ENCODE results near the gene ANKS1B.

ANKS1B gene

DNA sequence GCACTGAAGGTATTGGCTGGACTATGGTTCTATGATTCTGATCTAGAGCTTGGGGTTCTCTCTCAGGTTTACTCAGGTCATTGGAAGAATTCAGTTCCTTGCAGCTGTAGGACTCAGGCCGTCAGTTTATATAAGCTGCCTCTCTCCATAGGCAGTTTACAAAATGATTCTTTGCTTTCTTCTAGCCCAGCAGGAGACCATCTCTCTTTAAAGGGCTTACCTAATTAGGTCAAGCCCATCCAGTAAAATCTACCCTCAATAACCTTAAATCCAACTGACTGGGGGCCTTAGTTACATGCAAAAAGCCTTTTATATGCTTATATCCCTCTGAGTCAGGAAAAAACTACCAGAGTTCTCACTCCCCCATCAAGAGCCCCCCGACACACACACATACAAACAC, 417.7 kb downstream of the ANKS1B start:
- no peak overlapping the region for H3K27ac ChIP-seq (ENCODE audit: insufficient read depth in 1 of 2, low read depth in 1 of 2, low read length in 2 of 2, poor library complexity in 1 of 2, severe bottlenecking in 2 of 2)
- WGBS (ENCODE audit: insufficient coverage) = 89% methylated on average over 1 of the region's 2 CpGs
- CTCF ChIA-PET = no interaction called here
- H3K27me3 ChIP-seq (replicated peaks in 2 of 5; ENCODE audit: control insufficient read depth in 4 of 5, insufficient read depth in 5 of 5, low read length in 4 of 5) = no peaks in the 10 kb centered on the region
- no peak for DNase-seq
- H3K4me3 ChIP-seq (ENCODE audit: control insufficient read depth in 1 of 7, extremely low read depth in 1 of 7, insufficient read depth in 4 of 7, low read depth in 2 of 7, low read length in 6 of 7) = no peak overlapping the region
- H3K4me1 ChIP-seq (ENCODE audit: control extremely low read depth in 1 of 4, control insufficient read depth in 4 of 4, insufficient read depth in 4 of 4, low read length in 3 of 4) = no peaks in the 10 kb centered on the region
- POLR2A ChIA-PET = no interaction called here
- peaks cover 0 to 2% (median 0%) of the 10 kb centered on the region in 5 experiments for H3K9me3 ChIP-seq (ENCODE audit: control extremely low read depth in 1 of 5, control insufficient read depth in 4 of 5, insufficient read depth in 2 of 5, low read depth in 1 of 5, low read length in 4 of 5)
- H3K36me3 ChIP-seq (ENCODE audit: control insufficient read depth in 4 of 4, insufficient read depth in 4 of 4, low read length in 3 of 4) = no peaks in the 10 kb centered on the region

GRCh38 chr12:99558109-99558508, 426.6 kb downstream of the ANKS1B start:
- H3K27me3 ChIP-seq (replicated peaks in 2 of 5; ENCODE audit: control insufficient read depth in 4 of 5, insufficient read depth in 5 of 5, low read length in 4 of 5) = no peaks in the 10 kb centered on the region
- H3K9me3 ChIP-seq (ENCODE audit: control extremely low read depth in 1 of 5, control insufficient read depth in 4 of 5, insufficient read depth in 2 of 5, low read depth in 1 of 5, low read length in 4 of 5) = no peaks in the 10 kb centered on the region
- ChIA-PET POLR2A (no interaction called here), CTCF (no interaction called here)
- H3K4me1 ChIP-seq (ENCODE audit: control extremely low read depth in 1 of 4, control insufficient read depth in 4 of 4, insufficient read depth in 4 of 4, low read length in 3 of 4) = no peaks in the 10 kb centered on the region
- DNase-seq = no peak
- WGBS (ENCODE audit: insufficient coverage) = 88% methylated on average over 5 of the region's 7 CpGs
- H3K4me3 ChIP-seq (ENCODE audit: control insufficient read depth in 1 of 7, extremely low read depth in 1 of 7, insufficient read depth in 4 of 7, low read depth in 2 of 7, low read length in 6 of 7) = no peak overlapping the region
- no peak overlapping the region for H3K27ac ChIP-seq (ENCODE audit: insufficient read depth in 1 of 2, low read depth in 1 of 2, low read length in 2 of 2, poor library complexity in 1 of 2, severe bottlenecking in 2 of 2)
- no peaks in the 10 kb centered on the region for H3K36me3 ChIP-seq (ENCODE audit: control insufficient read depth in 4 of 4, insufficient read depth in 4 of 4, low read length in 3 of 4)

DNA sequence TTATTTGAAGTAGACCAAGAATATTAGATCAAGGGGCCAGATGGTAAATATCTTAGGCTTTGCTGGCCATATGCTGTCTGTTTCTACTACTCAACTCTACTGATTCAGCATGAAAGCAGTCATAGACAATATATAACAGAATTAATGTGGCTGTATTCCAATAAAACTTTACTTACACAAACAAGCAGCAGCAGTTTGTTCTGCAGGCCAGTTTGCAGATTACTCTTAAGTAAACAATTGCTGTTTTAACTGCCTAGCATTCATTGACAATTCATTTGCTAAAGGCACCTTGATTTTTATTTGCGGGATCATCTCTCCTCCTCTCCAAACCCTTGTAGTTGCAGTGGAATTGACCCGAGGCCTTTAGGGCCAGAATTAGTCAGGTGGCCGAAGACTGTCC, 431.3 kb downstream of the ANKS1B start:
- WGBS (ENCODE audit: insufficient coverage) = 86% methylated on average over 3 of the region's 3 CpGs
- no peaks in the 10 kb centered on the region for H3K9me3 ChIP-seq (ENCODE audit: control extremely low read depth in 1 of 5, control insufficient read depth in 4 of 5, insufficient read depth in 2 of 5, low read depth in 1 of 5, low read length in 4 of 5)
- POLR2A ChIA-PET = no interaction called here
- no peaks in the 10 kb centered on the region for H3K4me1 ChIP-seq (ENCODE audit: control extremely low read depth in 1 of 4, control insufficient read depth in 4 of 4, insufficient read depth in 4 of 4, low read length in 3 of 4)
- DNase-seq = no peak
- no peak overlapping the region for H3K27ac ChIP-seq (ENCODE audit: insufficient read depth in 1 of 2, low read depth in 1 of 2, low read length in 2 of 2, poor library complexity in 1 of 2, severe bottlenecking in 2 of 2)
- no peaks in the 10 kb centered on the region for H3K27me3 ChIP-seq (replicated peaks in 2 of 5; ENCODE audit: control insufficient read depth in 4 of 5, insufficient read depth in 5 of 5, low read length in 4 of 5)
- H3K4me3 ChIP-seq (ENCODE audit: control insufficient read depth in 1 of 7, extremely low read depth in 1 of 7, insufficient read depth in 4 of 7, low read depth in 2 of 7, low read length in 6 of 7) = no peak overlapping the region
- no peaks in the 10 kb centered on the region for H3K36me3 ChIP-seq (ENCODE audit: control insufficient read depth in 4 of 4, insufficient read depth in 4 of 4, low read length in 3 of 4)
- CTCF ChIA-PET = no interaction called here

GRCh38 chr12:99552022-99552421, 432.7 kb downstream of the ANKS1B start:
- POLR2A ChIA-PET = no interaction called here
- Histone ChIP-seq H3K36me3 (ENCODE audit: control insufficient read depth in 4 of 4, insufficient read depth in 4 of 4, low read length in 3 of 4) (no peaks in the 10 kb centered on the region), H3K27ac (ENCODE audit: insufficient read depth in 1 of 2, low read depth in 1 of 2, low read length in 2 of 2, poor library complexity in 1 of 2, severe bottlenecking in 2 of 2) (no peak overlapping the region), H3K27me3 (replicated peaks in 2 of 5; ENCODE audit: control insufficient read depth in 4 of 5, insufficient read depth in 5 of 5, low read length in 4 of 5) (no peaks in the 10 kb centered on the region), H3K4me1 (ENCODE audit: control extremely low read depth in 1 of 4, control insufficient read depth in 4 of 4, insufficient read depth in 4 of 4, low read length in 3 of 4) (no peaks in the 10 kb centered on the region), H3K9me3 (ENCODE audit: control extremely low read depth in 1 of 5, control insufficient read depth in 4 of 5, insufficient read depth in 2 of 5, low read depth in 1 of 5, low read length in 4 of 5) (no peaks in the 10 kb centered on the region), H3K4me3 (ENCODE audit: control insufficient read depth in 1 of 7, extremely low read depth in 1 of 7, insufficient read depth in 4 of 7, low read depth in 2 of 7, low read length in 6 of 7) (no peak overlapping the region)
- no peak for DNase-seq
- CTCF ChIA-PET = no interaction called here
- WGBS (ENCODE audit: insufficient coverage) = no CpG with 5 or more reads among the region's 1 CpG

GRCh38 chr12:99549651-99550050, 435.1 kb downstream of the ANKS1B start:
- CTCF ChIA-PET = no interaction called here
- POLR2A ChIA-PET = no interaction called here

DNA sequence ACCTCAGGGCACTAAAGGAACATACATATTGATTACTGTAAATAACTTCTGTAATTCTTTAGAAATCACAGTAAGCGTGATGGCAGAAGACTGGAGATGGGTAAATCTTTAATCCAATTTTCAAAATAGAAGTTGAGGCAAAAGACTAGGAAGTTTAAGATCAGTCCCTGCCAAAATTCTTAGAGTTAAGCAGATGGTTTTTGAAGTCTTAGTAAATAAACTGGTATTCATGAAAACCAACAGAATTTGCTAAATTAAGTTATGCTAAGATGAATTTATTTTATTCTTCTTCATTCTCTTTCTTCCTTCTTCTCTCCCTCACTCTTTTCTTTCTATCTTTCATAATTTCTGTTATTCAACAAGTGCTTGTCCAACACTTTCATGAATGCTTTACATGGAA, 435.5 kb downstream of the ANKS1B start:
- 100% methylated on average over 1 of the region's 1 CpG for WGBS (ENCODE audit: insufficient coverage)
- no peaks in the 10 kb centered on the region for H3K9me3 ChIP-seq (ENCODE audit: control extremely low read depth in 1 of 5, control insufficient read depth in 4 of 5, insufficient read depth in 2 of 5, low read depth in 1 of 5, low read length in 4 of 5)
- no peaks in the 10 kb centered on the region for H3K4me1 ChIP-seq (ENCODE audit: control extremely low read depth in 1 of 4, control insufficient read depth in 4 of 4, insufficient read depth in 4 of 4, low read length in 3 of 4)
- POLR2A ChIA-PET = no interaction called here
- H3K27me3 ChIP-seq (replicated peaks in 2 of 5; ENCODE audit: control insufficient read depth in 4 of 5, insufficient read depth in 5 of 5, low read length in 4 of 5) = no peaks in the 10 kb centered on the region
- DNase-seq = no peak
- H3K4me3 ChIP-seq (ENCODE audit: control insufficient read depth in 1 of 7, extremely low read depth in 1 of 7, insufficient read depth in 4 of 7, low read depth in 2 of 7, low read length in 6 of 7) = no peak overlapping the region
- no peak overlapping the region for H3K27ac ChIP-seq (ENCODE audit: insufficient read depth in 1 of 2, low read depth in 1 of 2, low read length in 2 of 2, poor library complexity in 1 of 2, severe bottlenecking in 2 of 2)
- CTCF ChIA-PET = no interaction called here
- no peaks in the 10 kb centered on the region for H3K36me3 ChIP-seq (ENCODE audit: control insufficient read depth in 4 of 4, insufficient read depth in 4 of 4, low read length in 3 of 4)

More at GRCh38 chr12:99549651-99550050, 435.1 kb downstream of the ANKS1B start:
- 90% methylated on average over 5 of the region's 5 CpGs for WGBS (ENCODE audit: insufficient coverage)
- H3K4me1 ChIP-seq (ENCODE audit: control extremely low read depth in 1 of 4, control insufficient read depth in 4 of 4, insufficient read depth in 4 of 4, low read length in 3 of 4) = no peaks in the 10 kb centered on the region
- no peak overlapping the region for H3K4me3 ChIP-seq (ENCODE audit: control insufficient read depth in 1 of 7, extremely low read depth in 1 of 7, insufficient read depth in 4 of 7, low read depth in 2 of 7, low read length in 6 of 7)
- H3K27me3 ChIP-seq (replicated peaks in 2 of 5; ENCODE audit: control insufficient read depth in 4 of 5, insufficient read depth in 5 of 5, low read length in 4 of 5) = no peaks in the 10 kb centered on the region
- H3K27ac ChIP-seq (ENCODE audit: insufficient read depth in 1 of 2, low read depth in 1 of 2, low read length in 2 of 2, poor library complexity in 1 of 2, severe bottlenecking in 2 of 2) = no peak overlapping the region
- DNase-seq = no peak
- H3K36me3 ChIP-seq (ENCODE audit: control insufficient read depth in 4 of 4, insufficient read depth in 4 of 4, low read length in 3 of 4) = no peaks in the 10 kb centered on the region
- H3K9me3 ChIP-seq (ENCODE audit: control extremely low read depth in 1 of 5, control insufficient read depth in 4 of 5, insufficient read depth in 2 of 5, low read depth in 1 of 5, low read length in 4 of 5) = no peaks in the 10 kb centered on the region

DNA sequence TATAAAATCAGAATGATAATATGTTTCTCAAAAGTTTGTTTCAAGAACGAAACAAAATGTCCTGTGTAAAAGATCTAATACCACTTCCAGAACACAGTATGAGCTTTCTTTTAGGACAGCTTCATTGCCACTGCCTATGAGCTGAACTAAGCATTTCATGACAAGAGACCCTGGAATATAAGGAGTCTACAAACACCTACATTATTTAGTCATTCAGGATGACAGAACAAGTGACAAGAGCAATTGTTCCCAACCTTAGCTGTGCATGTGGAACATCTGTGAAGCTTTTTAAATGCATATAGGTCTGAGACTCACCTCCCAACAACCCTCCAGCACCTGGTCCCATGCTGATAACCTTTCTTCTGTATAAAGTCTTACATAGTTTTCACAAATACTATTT, 440.3 kb downstream of the ANKS1B start:
- 67% methylated on average over 1 of the region's 1 CpG for WGBS (ENCODE audit: insufficient coverage)
- ChIA-PET POLR2A (no interaction called here), CTCF (no interaction called here)
- Histone ChIP-seq H3K4me3 (ENCODE audit: control insufficient read depth in 1 of 7, extremely low read depth in 1 of 7, insufficient read depth in 4 of 7, low read depth in 2 of 7, low read length in 6 of 7) (no peak overlapping the region), H3K27ac (ENCODE audit: insufficient read depth in 1 of 2, low read depth in 1 of 2, low read length in 2 of 2, poor library complexity in 1 of 2, severe bottlenecking in 2 of 2) (no peak overlapping the region), H3K4me1 (ENCODE audit: control extremely low read depth in 1 of 4, control insufficient read depth in 4 of 4, insufficient read depth in 4 of 4, low read length in 3 of 4) (no peaks in the 10 kb centered on the region), H3K27me3 (replicated peaks in 2 of 5; ENCODE audit: control insufficient read depth in 4 of 5, insufficient read depth in 5 of 5, low read length in 4 of 5) (no peaks in the 10 kb centered on the region), H3K36me3 (ENCODE audit: control insufficient read depth in 4 of 4, insufficient read depth in 4 of 4, low read length in 3 of 4) (no peaks in the 10 kb centered on the region), H3K9me3 (ENCODE audit: control extremely low read depth in 1 of 5, control insufficient read depth in 4 of 5, insufficient read depth in 2 of 5, low read depth in 1 of 5, low read length in 4 of 5) (no peaks in the 10 kb centered on the region)
- no peak for DNase-seq

DNA sequence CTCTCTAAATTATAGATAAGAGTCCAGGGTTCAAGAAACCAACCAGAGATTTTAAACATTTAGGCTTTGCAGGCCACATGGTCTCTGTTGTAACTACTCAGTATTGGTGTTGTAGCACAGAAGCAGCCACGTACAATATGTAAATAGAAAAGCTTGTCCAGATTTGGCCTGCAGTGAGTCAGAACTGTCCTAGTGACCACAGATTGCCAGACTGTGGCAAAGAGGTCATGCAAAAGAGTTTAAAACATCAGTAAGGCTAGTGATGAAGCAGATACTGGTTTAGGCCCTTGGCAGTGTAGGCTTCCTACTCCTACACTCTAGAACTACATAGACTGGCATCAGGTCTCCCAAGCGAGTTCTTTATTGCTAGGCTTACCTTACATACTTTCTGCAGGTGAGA, 454.8 kb downstream of the ANKS1B start:
- no peak overlapping the region for H3K27ac ChIP-seq (ENCODE audit: insufficient read depth in 1 of 2, low read depth in 1 of 2, low read length in 2 of 2, poor library complexity in 1 of 2, severe bottlenecking in 2 of 2)
- DNase-seq = no peak
- CTCF ChIA-PET = no interaction called here
- no peaks in the 10 kb centered on the region for H3K27me3 ChIP-seq (replicated peaks in 2 of 5; ENCODE audit: control insufficient read depth in 4 of 5, insufficient read depth in 5 of 5, low read length in 4 of 5)
- no peaks in the 10 kb centered on the region for H3K4me1 ChIP-seq (ENCODE audit: control extremely low read depth in 1 of 4, control insufficient read depth in 4 of 4, insufficient read depth in 4 of 4, low read length in 3 of 4)
- H3K36me3 ChIP-seq (ENCODE audit: control insufficient read depth in 4 of 4, insufficient read depth in 4 of 4, low read length in 3 of 4) = no peaks in the 10 kb centered on the region
- WGBS (ENCODE audit: insufficient coverage) = 95% methylated on average over 2 of the region's 2 CpGs
- no peak overlapping the region for H3K4me3 ChIP-seq (ENCODE audit: control insufficient read depth in 1 of 7, extremely low read depth in 1 of 7, insufficient read depth in 4 of 7, low read depth in 2 of 7, low read length in 6 of 7)
- no peaks in the 10 kb centered on the region for H3K9me3 ChIP-seq (ENCODE audit: control extremely low read depth in 1 of 5, control insufficient read depth in 4 of 5, insufficient read depth in 2 of 5, low read depth in 1 of 5, low read length in 4 of 5)
- POLR2A ChIA-PET = no interaction called here
